SIG-M5 treated with dmso at 0.1 percent for 504 hours (cell line): Measurements from ENCODE around the gene SAP30L.

Source experiments
- DNase-seq: peaks from one replicate; lab custom pipeline; 2025; ENCODE audit not compliant: unreplicated experiment; lab: John Stamatoyannopoulos, UW

The SAP30L gene

GRCh38 chr5:154505567-154505966 lies 59.8 kb downstream of the SAP30L start:
- no peak for DNase-seq

- no peak for DNase-seq
Measured at GRCh38 chr5:154506049-154506715, 60.4 kb downstream of the SAP30L start.

- DNase-seq: no peak
Measured at GRCh38 chr5:154506716-154507080, 60.9 kb downstream of the SAP30L start.

DNA sequence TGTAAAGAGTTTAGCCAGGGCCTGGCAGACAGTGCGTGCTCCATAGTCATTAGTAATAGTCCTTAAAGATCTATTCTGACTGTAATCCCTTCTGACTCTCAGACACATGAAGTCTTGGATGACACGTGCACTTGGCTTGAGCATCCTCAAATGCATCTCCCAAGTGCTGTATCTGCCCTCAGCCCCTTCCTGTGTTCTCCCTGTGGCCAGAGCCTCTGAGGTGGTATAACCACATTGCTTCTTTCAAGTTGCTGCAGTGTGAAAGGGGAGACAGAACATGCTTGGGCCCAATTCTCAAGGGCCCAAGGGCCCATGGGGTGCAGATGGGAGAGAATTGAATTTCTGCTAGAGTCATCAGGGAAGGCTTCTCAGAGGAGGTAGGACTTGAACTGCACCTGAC lies 62.3 kb downstream of the SAP30L start:
- DNase-seq: no peak

GRCh38 chr5:154509784-154510555 lies 64.2 kb downstream of the SAP30L start:
- no peak for DNase-seq
